ENCODE data around the gene CBLN2. TPM values are rescaled to one million over a fixed set of nuclear protein-coding genes. Genes with fewer than 3 reads are reported as not detected.

Gene CBLN2
- polyA plus RNA-seq, 3 donors, result not detected

DNA sequence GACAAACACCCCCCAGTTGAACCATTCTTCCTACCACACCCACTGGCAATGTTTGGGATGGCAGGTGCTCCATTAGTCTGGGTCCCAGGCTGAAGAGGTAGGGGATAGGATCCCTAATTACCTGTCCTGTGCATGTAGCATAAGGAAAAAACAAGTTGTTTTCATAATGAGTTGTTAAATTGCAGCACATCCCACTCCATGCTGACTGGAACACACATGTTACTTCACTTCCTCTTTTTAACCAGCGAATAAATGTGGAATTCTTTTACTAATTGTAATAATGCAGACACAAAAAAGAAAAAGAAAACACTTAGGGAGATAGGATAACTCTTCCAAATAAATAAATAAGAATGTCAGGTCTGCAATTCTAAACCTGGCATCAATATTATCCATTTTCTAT lies 11.8 kb upstream of the CBLN2 start:
- no CpG with 5 or more reads among the region's 1 CpG for WGBS (ENCODE audit: insufficient coverage)
- H3K27ac ChIP-seq (ENCODE audit: low read depth in 1 of 2, low read length in 2 of 2), result no peak overlapping the region
- H3K36me3 Mint-ChIP-seq, result no peaks in the 10 kb centered on the region
- peaks cover 0 to 2% (median 0%) of the 10 kb centered on the region in 7 donors for H3K9me3 Mint-ChIP-seq
- H3K9ac ChIP-seq (ENCODE audit: insufficient read depth, low read length, poor library complexity, severe bottlenecking), result no peak overlapping the region
- TF ChIP-seq, protein P1, sequence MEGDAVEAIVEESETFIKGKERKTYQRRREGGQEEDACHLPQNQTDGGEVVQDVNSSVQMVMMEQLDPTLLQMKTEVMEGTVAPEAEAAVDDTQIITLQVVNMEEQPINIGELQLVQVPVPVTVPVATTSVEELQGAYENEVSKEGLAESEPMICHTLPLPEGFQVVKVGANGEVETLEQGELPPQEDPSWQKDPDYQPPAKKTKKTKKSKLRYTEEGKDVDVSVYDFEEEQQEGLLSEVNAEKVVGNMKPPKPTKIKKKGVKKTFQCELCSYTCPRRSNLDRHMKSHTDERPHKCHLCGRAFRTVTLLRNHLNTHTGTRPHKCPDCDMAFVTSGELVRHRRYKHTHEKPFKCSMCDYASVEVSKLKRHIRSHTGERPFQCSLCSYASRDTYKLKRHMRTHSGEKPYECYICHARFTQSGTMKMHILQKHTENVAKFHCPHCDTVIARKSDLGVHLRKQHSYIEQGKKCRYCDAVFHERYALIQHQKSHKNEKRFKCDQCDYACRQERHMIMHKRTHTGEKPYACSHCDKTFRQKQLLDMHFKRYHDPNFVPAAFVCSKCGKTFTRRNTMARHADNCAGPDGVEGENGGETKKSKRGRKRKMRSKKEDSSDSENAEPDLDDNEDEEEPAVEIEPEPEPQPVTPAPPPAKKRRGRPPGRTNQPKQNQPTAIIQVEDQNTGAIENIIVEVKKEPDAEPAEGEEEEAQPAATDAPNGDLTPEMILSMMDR (IDR thresholded peaks at IDR 0.05), result no peak
- H3K27me3 Mint-ChIP-seq (ENCODE audit: low read depth in 3 of 3), result peaks cover 0 to 2% (median 0%) of the 10 kb centered on the region in 3 donors
- H4K20me1 ChIP-seq (ENCODE audit: insufficient read depth, low read length), result no peaks in the 10 kb centered on the region
- no peak for DNase-seq
- peaks cover 0 to 6% of the 10 kb centered on the region in 2 donors for H3K4me1 ChIP-seq (ENCODE audit: control insufficient read depth in 1 of 2, insufficient read depth in 2 of 2, low read length in 2 of 2)
- H3K4me1 Mint-ChIP-seq, result peaks cover 8% of the 10 kb centered on the region
- H3K79me2 ChIP-seq (ENCODE audit: insufficient read depth, low read length), result no peaks in the 10 kb centered on the region
- no peak overlapping the region for H2AFZ ChIP-seq (ENCODE audit: insufficient read depth, low read depth, low read length, poor library complexity, severe bottlenecking)
- H3K27ac Mint-ChIP-seq, result no peak overlapping the region
- no peaks in the 10 kb centered on the region for H3K9me3 ChIP-seq (replicated peaks in 1 of 2; ENCODE audit: control insufficient read depth in 1 of 2, insufficient read depth in 1 of 2, low read length in 2 of 2)
- no peak overlapping the region for H3K4me2 ChIP-seq (replicated peaks; ENCODE audit: extremely low read depth, low read length, poor library complexity, severe bottlenecking)
- no peak overlapping the region for H3K4me3 ChIP-seq (replicated peaks in 1 of 3; ENCODE audit: low read depth in 2 of 3, low read length in 3 of 3)
- H3K27me3 ChIP-seq (ENCODE audit: control insufficient read depth in 2 of 2, insufficient read depth in 2 of 2, low read length in 2 of 2), result no peaks in the 10 kb centered on the region
- no peak overlapping the region for H3K4me3 Mint-ChIP-seq
- intact Hi-C loops (cut with micrococcal nuclease), result no loop called here
- no peaks in the 10 kb centered on the region for H3K36me3 ChIP-seq (replicated peaks in 1 of 2; ENCODE audit: control insufficient read depth in 1 of 2, insufficient read depth in 2 of 2, low read length in 2 of 2)

DNA sequence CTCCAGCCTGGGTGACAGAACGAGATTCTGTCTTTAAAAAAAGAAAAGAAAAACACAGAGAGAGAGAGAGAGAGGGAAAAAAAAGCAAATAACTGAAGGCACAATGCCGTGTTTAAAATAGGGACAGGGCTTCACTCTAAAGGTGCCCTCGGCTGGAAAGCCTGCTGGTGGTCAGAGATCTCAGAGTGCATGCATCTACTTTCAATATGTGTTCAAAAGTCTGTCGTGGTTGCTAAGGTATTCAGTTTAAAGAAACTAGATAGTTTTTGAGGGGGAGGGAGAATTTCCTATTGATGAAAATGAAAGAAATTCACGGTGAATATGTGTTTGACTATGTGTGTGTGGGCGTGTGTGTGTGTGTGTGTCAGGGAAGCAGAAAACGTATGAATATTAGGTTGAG lies 11.0 kb upstream of the CBLN2 start:
- Histone ChIP-seq H3K9me3 (replicated peaks in 1 of 2; ENCODE audit: control insufficient read depth in 1 of 2, insufficient read depth in 1 of 2, low read length in 2 of 2) (no peaks in the 10 kb centered on the region), H2AFZ (ENCODE audit: insufficient read depth, low read depth, low read length, poor library complexity, severe bottlenecking) (no peak overlapping the region), H4K20me1 (ENCODE audit: insufficient read depth, low read length) (no peaks in the 10 kb centered on the region), H3K27me3 (ENCODE audit: control insufficient read depth in 2 of 2, insufficient read depth in 2 of 2, low read length in 2 of 2) (no peaks in the 10 kb centered on the region), H3K4me3 (replicated peaks in 1 of 3; ENCODE audit: low read depth in 2 of 3, low read length in 3 of 3) (no peak overlapping the region), H3K4me2 (replicated peaks; ENCODE audit: extremely low read depth, low read length, poor library complexity, severe bottlenecking) (no peak overlapping the region), H3K4me1 (ENCODE audit: control insufficient read depth in 1 of 2, insufficient read depth in 2 of 2, low read length in 2 of 2) (peaks cover 0 to 6% of the 10 kb centered on the region in 2 donors), H3K27ac (ENCODE audit: low read depth in 1 of 2, low read length in 2 of 2) (no peak overlapping the region), H3K36me3 (replicated peaks in 1 of 2; ENCODE audit: control insufficient read depth in 1 of 2, insufficient read depth in 2 of 2, low read length in 2 of 2) (no peaks in the 10 kb centered on the region), H3K9ac (ENCODE audit: insufficient read depth, low read length, poor library complexity, severe bottlenecking) (no peak overlapping the region), H3K79me2 (ENCODE audit: insufficient read depth, low read length) (no peaks in the 10 kb centered on the region)
- Mint-ChIP-seq H3K27me3 (ENCODE audit: low read depth in 3 of 3) (peaks cover 0 to 2% (median 0%) of the 10 kb centered on the region in 3 donors), H3K36me3 (no peaks in the 10 kb centered on the region), H3K4me3 (no peak overlapping the region), H3K9me3 (peaks cover 0 to 2% (median 0%) of the 10 kb centered on the region in 7 donors), H3K4me1 (peaks cover 8% of the 10 kb centered on the region), H3K27ac (no peak overlapping the region)
- WGBS (ENCODE audit: insufficient coverage), result 95% methylated on average over 4 of the region's 7 CpGs
- DNase-seq, result no peak
- TF ChIP-seq, protein P1 (IDR thresholded peaks at IDR 0.05), result no peak
- intact Hi-C loops (cut with micrococcal nuclease), result no loop called here
